NB4 (cell line): ENCODE data around the gene INAFM1.
A peak's percentile ranks its signal among the peaks of the same experiment; 100 is the strongest.
"Not testable (repeated sequence)": the region's sequence is repeated elsewhere in the genome, so short reads cannot be mapped to it uniquely, and the experiment has no call there.

Source experiments
- DNase-seq: peaks from one replicate; pipeline ENCODE4 v3.0.0; 2010; ENCODE audit warnings: low read depth
- H3K4me3 ChIP-seq: one replicate; pipeline ENCODE4 v1.5.1; 2011; ENCODE audit warnings: mild to moderate bottlenecking, low read depth, low read length, moderate library complexity
- CTCF ChIP-seq: IDR thresholded peaks from one replicate; pipeline ENCODE4 v1.5.1; 2012; ENCODE audit warnings: low read depth, low read length
- MYC ChIP-seq: IDR thresholded peaks from 2 replicates; pipeline ENCODE4 v1.6.1; 2011; ENCODE audit warnings: low read depth, low read length
- POLR2A ChIP-seq: IDR thresholded peaks from 2 replicates; pipeline ENCODE4 v1.6.1; 2011; ENCODE audit warnings: mild to moderate bottlenecking; ENCODE audit not compliant: insufficient read length; ENCODE audit errors: extremely low read depth
- TF ChIP-seq, protein P1 (sequence below): IDR thresholded peaks from 2 replicates; pipeline ENCODE4 v1.6.1; 2011; ENCODE audit warnings: low read depth, low read length

INAFM1 gene

GRCh38 chr19:47280183-47280797 is 5.6 kb downstream of the INAFM1 start:
- no peak overlapping the region for H3K4me3 ChIP-seq
- TF ChIP-seq CTCF (peak; percentile 96), MYC (no peak)
- DNase-seq = peak; percentile 82

- no peak overlapping the region for H3K4me3 ChIP-seq
- TF ChIP-seq, protein P1, sequence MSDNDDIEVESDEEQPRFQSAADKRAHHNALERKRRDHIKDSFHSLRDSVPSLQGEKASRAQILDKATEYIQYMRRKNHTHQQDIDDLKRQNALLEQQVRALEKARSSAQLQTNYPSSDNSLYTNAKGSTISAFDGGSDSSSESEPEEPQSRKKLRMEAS = no peak
- TF ChIP-seq CTCF = no peak
- TF ChIP-seq MYC = no peak
- TF ChIP-seq POLR2A = no peak
- DNase-seq = no peak
Observed at GRCh38 chr19:47283405-47284059, 8.8 kb downstream of the INAFM1 start.

DNA sequence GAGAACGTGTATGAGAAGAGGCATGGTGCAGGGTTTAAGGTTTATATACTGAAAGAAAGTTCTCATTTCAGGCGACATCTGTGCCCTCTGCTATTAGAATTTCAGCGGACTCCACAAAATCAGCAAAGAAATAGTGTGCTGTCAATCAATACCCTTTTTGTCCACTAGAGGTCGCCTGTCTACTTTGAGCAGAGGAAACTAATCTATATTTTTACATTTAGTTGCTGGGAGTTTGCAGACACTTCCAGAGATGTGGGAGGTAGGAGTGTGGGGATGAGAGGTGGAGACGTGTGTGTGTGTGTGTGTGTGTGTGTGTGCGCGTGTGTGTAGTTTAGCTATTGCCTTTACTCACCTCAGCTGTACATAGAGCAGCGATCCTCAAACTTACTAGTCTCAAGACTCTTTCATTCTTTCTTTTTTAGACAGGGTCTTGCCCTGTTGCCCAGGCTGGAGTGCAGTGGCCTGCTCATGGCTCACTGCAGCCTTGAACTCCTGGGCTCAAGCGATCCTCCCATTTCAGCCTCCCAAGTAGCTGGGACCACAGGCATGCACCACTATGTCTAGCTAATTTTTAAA is 9.7 kb downstream of the INAFM1 start:
- no peak overlapping the region for H3K4me3 ChIP-seq
- DNase-seq = peak; percentile 91
- TF ChIP-seq, protein P1 = no peak
- TF ChIP-seq CTCF = peak; percentile 99
- TF ChIP-seq POLR2A = no peak
- TF ChIP-seq MYC = no peak

- TF ChIP-seq MYC (no peak), CTCF (peak; percentile 99)
- H3K4me3 ChIP-seq = no peak overlapping the region
- peak; percentile 96 for DNase-seq
Observed at GRCh38 chr19:47296036-47296435, 21.4 kb downstream of the INAFM1 start.

GRCh38 chr19:47300867-47301266 is 26.2 kb downstream of the INAFM1 start:
- not testable (repeated sequence) for H3K4me3 ChIP-seq, DNase-seq

GRCh38 chr19:47302249-47302648 is 27.6 kb downstream of the INAFM1 start:
- DNase-seq = no peak
- no peak overlapping the region for H3K4me3 ChIP-seq
- TF ChIP-seq, protein P1 = no peak
- TF ChIP-seq POLR2A = no peak
- no peak for TF ChIP-seq MYC
- TF ChIP-seq CTCF = no peak
